Measurements from ENCODE around the gene PGM3. TPM values are rescaled to one million over a fixed set of nuclear protein-coding genes. Genes with fewer than 3 reads are reported as not detected.

Gene PGM3
- total RNA-seq, 1 donor from 2014 or later, result 59.6 TPM

- no peak overlapping the region for H3K4me3 Mint-ChIP-seq (ENCODE audit: unreplicated experiment)
- no peaks in the 10 kb centered on the region for H3K4me1 Mint-ChIP-seq (ENCODE audit: unreplicated experiment)
- no peak for DNase-seq (ENCODE audit: low spot score)
- H3K27me3 Mint-ChIP-seq (ENCODE audit: unreplicated experiment), result no peaks in the 10 kb centered on the region
- H3K9me3 Mint-ChIP-seq (ENCODE audit: unreplicated experiment), result no peaks in the 10 kb centered on the region
- no peak overlapping the region for H3K27ac Mint-ChIP-seq (ENCODE audit: unreplicated experiment)
- peaks cover 12% of the 10 kb centered on the region for H3K36me3 Mint-ChIP-seq (ENCODE audit: low read depth, unreplicated experiment)
- no peak for TF ChIP-seq CTCF (IDR thresholded peaks at IDR 0.05; ENCODE audit: unreplicated experiment)
These were observed 66.3 kb downstream of the PGM3 start for GRCh38 chr6:83126807-83127206.

- no peak overlapping the region for H3K27ac Mint-ChIP-seq (ENCODE audit: unreplicated experiment)
These were observed 66.8 kb downstream of the PGM3 start for GRCh38 chr6:83126223-83126622.

GRCh38 chr6:83125425-83125824, 67.6 kb downstream of the PGM3 start:
- no peak for DNase-seq (ENCODE audit: low spot score)
- Mint-ChIP-seq H3K9me3 (ENCODE audit: unreplicated experiment) (no peaks in the 10 kb centered on the region), H3K4me1 (ENCODE audit: unreplicated experiment) (no peaks in the 10 kb centered on the region), H3K27ac (ENCODE audit: unreplicated experiment) (no peak overlapping the region), H3K27me3 (ENCODE audit: unreplicated experiment) (no peaks in the 10 kb centered on the region), H3K36me3 (ENCODE audit: low read depth, unreplicated experiment) (peaks cover 12% of the 10 kb centered on the region), H3K4me3 (ENCODE audit: unreplicated experiment) (no peak overlapping the region)
- TF ChIP-seq CTCF (IDR thresholded peaks at IDR 0.05; ENCODE audit: unreplicated experiment), result no peak

More at GRCh38 chr6:83126223-83126622, 66.8 kb downstream of the PGM3 start:
- H3K27me3 Mint-ChIP-seq (ENCODE audit: unreplicated experiment), result no peaks in the 10 kb centered on the region
- TF ChIP-seq CTCF (IDR thresholded peaks at IDR 0.05; ENCODE audit: unreplicated experiment), result no peak
- no peak overlapping the region for H3K4me3 Mint-ChIP-seq (ENCODE audit: unreplicated experiment)
- no peaks in the 10 kb centered on the region for H3K9me3 Mint-ChIP-seq (ENCODE audit: unreplicated experiment)
- DNase-seq (ENCODE audit: low spot score), result no peak
- no peaks in the 10 kb centered on the region for H3K4me1 Mint-ChIP-seq (ENCODE audit: unreplicated experiment)
- peaks cover 12% of the 10 kb centered on the region for H3K36me3 Mint-ChIP-seq (ENCODE audit: low read depth, unreplicated experiment)

- no peak overlapping the region for H3K27ac Mint-ChIP-seq (ENCODE audit: unreplicated experiment)
- DNase-seq (ENCODE audit: low spot score), result no peak
- H3K4me1 Mint-ChIP-seq (ENCODE audit: unreplicated experiment), result no peaks in the 10 kb centered on the region
These were observed 68.5 kb downstream of the PGM3 start for GRCh38 chr6:83124553-83124952.

More at GRCh38 chr6:83124553-83124952, 68.5 kb downstream of the PGM3 start:
- no peak overlapping the region for H3K4me3 Mint-ChIP-seq (ENCODE audit: unreplicated experiment)
- no peak for TF ChIP-seq CTCF (IDR thresholded peaks at IDR 0.05; ENCODE audit: unreplicated experiment)
- no peaks in the 10 kb centered on the region for H3K9me3 Mint-ChIP-seq (ENCODE audit: unreplicated experiment)
- H3K36me3 Mint-ChIP-seq (ENCODE audit: low read depth, unreplicated experiment), result peaks cover 12% of the 10 kb centered on the region
- no peaks in the 10 kb centered on the region for H3K27me3 Mint-ChIP-seq (ENCODE audit: unreplicated experiment)
